ENCODE data around the gene EBP. TPM values are rescaled to one million over a fixed set of nuclear protein-coding genes. Genes with fewer than 3 reads are reported as not detected.

The EBP gene
- polyA plus RNA-seq, 1 experiment, result 36.1 TPM

DNA sequence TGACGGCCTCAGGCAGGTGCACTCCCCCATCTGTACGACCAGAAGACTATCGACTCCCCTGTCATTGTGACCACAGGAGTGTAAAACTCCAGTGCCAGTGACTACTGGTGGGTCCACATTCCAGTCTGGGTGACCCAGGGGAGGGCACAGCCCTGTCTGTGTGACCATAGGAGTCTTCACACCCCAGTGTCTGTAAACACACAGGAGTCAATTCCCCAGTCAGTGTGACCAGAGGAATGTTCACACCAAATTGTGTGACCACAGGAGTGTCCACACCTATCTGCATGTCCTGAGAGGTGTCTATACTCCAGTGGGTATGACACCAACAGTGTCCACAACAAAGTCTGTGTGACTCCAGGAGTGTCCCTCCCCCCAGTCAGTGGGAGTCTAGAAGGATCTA is 33.6 kb upstream of the EBP start:
- CTCF ChIA-PET, result no interaction called here

DNA sequence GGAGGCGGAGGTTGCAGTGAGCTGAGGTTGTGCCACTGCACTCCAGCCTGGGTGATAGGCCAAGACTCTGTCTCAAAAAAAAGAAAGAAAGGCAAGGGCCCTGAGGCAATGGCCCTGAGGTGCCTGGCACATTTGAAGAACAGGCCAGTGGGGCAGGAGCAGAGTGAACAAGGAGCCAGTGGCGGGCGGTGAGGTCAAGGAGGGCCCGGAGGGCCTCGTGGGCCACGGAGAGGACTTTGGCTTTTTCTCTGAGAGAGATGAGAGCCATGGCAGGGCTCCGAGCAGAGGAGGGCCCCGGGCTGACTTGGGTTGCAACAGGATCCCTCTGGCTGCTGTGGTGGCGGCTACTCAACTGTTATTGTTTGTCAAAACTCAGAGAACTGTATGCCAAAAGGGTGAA is 32.3 kb upstream of the EBP start:
- no peak overlapping the region for H3K4me3 ChIP-seq (ENCODE audit: low read depth, low read length)
- ChIA-PET CTCF (no interaction called here), POLR2A (no interaction called here)
- no peaks in the 10 kb centered on the region for H3K27me3 ChIP-seq (ENCODE audit: control insufficient read depth, insufficient read depth, low read length)
- no peak for DNase-seq (ENCODE audit: low read depth)
- TF ChIP-seq, protein P1, sequence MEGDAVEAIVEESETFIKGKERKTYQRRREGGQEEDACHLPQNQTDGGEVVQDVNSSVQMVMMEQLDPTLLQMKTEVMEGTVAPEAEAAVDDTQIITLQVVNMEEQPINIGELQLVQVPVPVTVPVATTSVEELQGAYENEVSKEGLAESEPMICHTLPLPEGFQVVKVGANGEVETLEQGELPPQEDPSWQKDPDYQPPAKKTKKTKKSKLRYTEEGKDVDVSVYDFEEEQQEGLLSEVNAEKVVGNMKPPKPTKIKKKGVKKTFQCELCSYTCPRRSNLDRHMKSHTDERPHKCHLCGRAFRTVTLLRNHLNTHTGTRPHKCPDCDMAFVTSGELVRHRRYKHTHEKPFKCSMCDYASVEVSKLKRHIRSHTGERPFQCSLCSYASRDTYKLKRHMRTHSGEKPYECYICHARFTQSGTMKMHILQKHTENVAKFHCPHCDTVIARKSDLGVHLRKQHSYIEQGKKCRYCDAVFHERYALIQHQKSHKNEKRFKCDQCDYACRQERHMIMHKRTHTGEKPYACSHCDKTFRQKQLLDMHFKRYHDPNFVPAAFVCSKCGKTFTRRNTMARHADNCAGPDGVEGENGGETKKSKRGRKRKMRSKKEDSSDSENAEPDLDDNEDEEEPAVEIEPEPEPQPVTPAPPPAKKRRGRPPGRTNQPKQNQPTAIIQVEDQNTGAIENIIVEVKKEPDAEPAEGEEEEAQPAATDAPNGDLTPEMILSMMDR (IDR thresholded peaks at IDR 0.05; ENCODE audit: insufficient read depth, low read depth, low read length), result no peak
- H3K36me3 ChIP-seq (ENCODE audit: control insufficient read depth, insufficient read depth, low read length), result peaks cover 2% of the 10 kb centered on the region; the same call in 1 of the 2 replicates

More for the DNA sequence above, 33.6 kb upstream of the EBP start:
- POLR2A ChIA-PET, result no interaction called here
- H3K4me3 ChIP-seq (ENCODE audit: low read depth, low read length), result no peak overlapping the region
- H3K27me3 ChIP-seq (ENCODE audit: control insufficient read depth, insufficient read depth, low read length), result no peaks in the 10 kb centered on the region
- DNase-seq (ENCODE audit: low read depth), result no peak
- TF ChIP-seq, protein P1 (IDR thresholded peaks at IDR 0.05; ENCODE audit: insufficient read depth, low read depth, low read length), result no peak
- H3K36me3 ChIP-seq (ENCODE audit: control insufficient read depth, insufficient read depth, low read length), result peaks cover 2% of the 10 kb centered on the region

DNA sequence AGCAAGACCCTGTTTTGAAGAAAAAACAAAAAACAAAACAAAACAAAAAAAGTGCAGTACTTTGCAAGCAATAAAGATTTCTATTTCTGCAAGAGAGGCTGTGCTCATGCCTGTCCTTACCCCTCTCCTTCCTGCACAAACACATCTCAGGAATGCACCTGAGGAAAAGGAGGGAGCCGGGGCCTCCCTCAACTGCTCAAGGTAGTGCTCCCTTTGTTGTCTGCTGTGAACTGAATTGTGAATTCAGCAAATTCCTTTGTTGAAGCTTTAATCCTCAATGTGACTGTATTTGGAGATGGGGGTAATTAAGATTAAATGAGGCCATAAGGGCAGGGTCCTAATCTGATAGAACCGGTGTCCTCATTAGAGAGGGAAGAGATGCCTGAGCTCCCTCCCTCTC is 31.7 kb upstream of the EBP start:
- TF ChIP-seq, protein P1 (IDR thresholded peaks at IDR 0.05; ENCODE audit: insufficient read depth, low read depth, low read length), result no peak
- no peaks in the 10 kb centered on the region for H3K27me3 ChIP-seq (ENCODE audit: control insufficient read depth, insufficient read depth, low read length)
- POLR2A ChIA-PET, result no interaction called here
- no peak for DNase-seq (ENCODE audit: low read depth)
- no peak overlapping the region for H3K4me3 ChIP-seq (ENCODE audit: low read depth, low read length)
- CTCF ChIA-PET, result no interaction called here
- no peaks in the 10 kb centered on the region for H3K36me3 ChIP-seq (ENCODE audit: control insufficient read depth, insufficient read depth, low read length)

DNA sequence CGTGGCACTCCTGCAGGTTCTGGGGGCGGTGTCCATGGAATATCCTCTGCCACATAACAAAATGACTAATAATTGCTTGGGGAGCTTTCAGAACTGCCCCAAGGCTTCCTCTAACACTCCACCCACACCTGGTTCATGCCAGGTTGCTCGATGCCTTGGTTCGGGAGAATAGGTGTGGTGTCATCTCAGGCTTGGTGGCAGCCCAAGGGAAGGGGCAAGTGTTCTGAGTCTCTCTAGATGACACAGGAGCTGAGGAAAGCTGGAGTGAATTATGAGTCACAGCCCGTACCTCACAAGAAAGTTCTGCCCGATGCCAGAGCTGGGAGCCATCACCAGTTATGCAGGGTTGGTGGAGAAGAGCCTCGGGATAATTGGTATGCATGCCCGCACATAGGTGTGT is 30.9 kb upstream of the EBP start:
- DNase-seq (ENCODE audit: low read depth), result no peak
- ChIA-PET CTCF (interaction anchor here (0.6 kb wide), 1 partner anchor 165 kb away, joined by 3 read pairs; no protein-coding TSS in a partner anchor), POLR2A (no interaction called here)
- Histone ChIP-seq H3K27me3 (ENCODE audit: control insufficient read depth, insufficient read depth, low read length) (no peaks in the 10 kb centered on the region), H3K4me3 (ENCODE audit: low read depth, low read length) (no peak overlapping the region), H3K36me3 (ENCODE audit: control insufficient read depth, insufficient read depth, low read length) (no peaks in the 10 kb centered on the region)
- TF ChIP-seq, protein P1 (IDR thresholded peaks at IDR 0.05; ENCODE audit: insufficient read depth, low read depth, low read length), result no peak

DNA sequence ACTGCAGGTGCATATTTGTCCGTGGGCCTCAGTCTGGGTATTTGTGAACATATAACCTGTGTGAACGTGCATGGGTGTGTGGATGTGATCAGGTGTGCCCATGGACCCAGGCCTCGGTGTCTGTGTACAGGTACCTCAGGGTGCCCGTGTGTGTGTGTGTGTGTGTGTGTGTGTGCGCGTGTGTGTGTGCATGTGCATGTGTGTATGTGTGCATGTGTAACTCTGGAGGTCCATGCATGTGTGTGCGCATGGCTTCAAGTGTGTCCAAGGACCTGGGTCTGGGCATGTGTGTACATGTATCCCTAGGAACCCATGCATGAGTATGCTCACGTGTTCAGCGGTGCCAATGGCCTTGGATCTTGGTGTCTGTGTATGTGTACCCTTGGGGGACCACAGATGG is 29.8 kb upstream of the EBP start:
- POLR2A ChIA-PET, result no interaction called here
- DNase-seq (ENCODE audit: low read depth), result no peak

More for the DNA sequence above, 29.8 kb upstream of the EBP start:
- Histone ChIP-seq H3K36me3 (ENCODE audit: control insufficient read depth, insufficient read depth, low read length) (no peaks in the 10 kb centered on the region), H3K4me3 (ENCODE audit: low read depth, low read length) (no peak overlapping the region), H3K27me3 (ENCODE audit: control insufficient read depth, insufficient read depth, low read length) (no peaks in the 10 kb centered on the region)
- CTCF ChIA-PET, result interaction anchor here (1.1 kb wide), 1 partner anchor 17 kb away, joined by 3 read pairs; no protein-coding TSS in a partner anchor
- TF ChIP-seq, protein P1 (IDR thresholded peaks at IDR 0.05; ENCODE audit: insufficient read depth, low read depth, low read length), result no peak

All from BJ (cell line).